HepG2 (cell line): ENCODE measurements around the gene SPRED3. TPM values are rescaled to one million over a fixed set of nuclear protein-coding genes. Genes with fewer than 3 reads are reported as not detected.

Source experiments
- CHD4 ChIP-seq: fragments of 200-600 bp; sonication (generic); IDR thresholded peaks from 2 replicates; pipeline ENCODE4 v1.7.0; 2017; ENCODE audit warnings: mild to moderate bottlenecking, low read length, borderline replicate concordance
- MAZ ChIP-seq, 2 experiments: sonication (generic) in 1 of 2; formaldehyde crosslinking in 1 of 2; IDR thresholded peaks; 2 replicates each; pipeline versions ENCODE4 v1.5.0 to v1.6.1; 2012 to 2020; ENCODE audit warnings: low read depth in 2 of 2, mild to moderate bottlenecking in 2 of 2, borderline replicate concordance in 1 of 2, improper control_type of control experiment in 1 of 2, low read length in 1 of 2, missing genetic modification reagents in 1 of 2, moderate library complexity in 1 of 2
- POLR2AphosphoS2 ChIP-seq: IDR thresholded peaks from 2 replicates; pipeline ENCODE4 v1.6.1; 2011; ENCODE audit warnings: low read depth, low read length, improper control_type of control experiment
- RBFOX2 ChIP-seq: fragments of 200-400 bp; formaldehyde crosslinking; IDR thresholded peaks from 2 replicates; pipeline ENCODE4 v1.6.1; 2017; ENCODE audit warnings: low read depth, mild to moderate bottlenecking, low read length
- RELA ChIP-seq: sonication (generic); formaldehyde crosslinking; IDR thresholded peaks from 2 replicates; pipeline ENCODE4 v1.4.0; 2020; ENCODE audit warnings: missing genetic modification reagents
- RORA ChIP-seq: sonication (generic); formaldehyde crosslinking; IDR thresholded peaks from 2 replicates; pipeline ENCODE4 v1.5.0; 2020; ENCODE audit warnings: mild to moderate bottlenecking, missing genetic modification reagents, moderate library complexity
- YY1 ChIP-seq: IDR thresholded peaks from 2 replicates; pipeline ENCODE4 v1.6.1; 2011; ENCODE audit warnings: low read length, low read depth, moderate library complexity, mild to moderate bottlenecking; ENCODE audit not compliant: insufficient read depth, insufficient replicate concordance
- ZGPAT ChIP-seq: IDR thresholded peaks from 2 replicates; pipeline ENCODE4 v1.6.1; 2016; ENCODE audit warnings: mild to moderate bottlenecking
- ZNF441 ChIP-seq: sonication (generic); formaldehyde crosslinking; IDR thresholded peaks from 2 replicates; pipeline ENCODE4 v1.7.0; 2021; ENCODE audit warnings: missing genetic modification reagents, borderline replicate concordance
- ZNF543 ChIP-seq: sonication (generic); formaldehyde crosslinking; IDR thresholded peaks from 2 replicates; pipeline ENCODE4 v1.4.0; 2020; ENCODE audit warnings: mild to moderate bottlenecking, missing genetic modification reagents
- ZNF687 ChIP-seq: sonication (generic); formaldehyde crosslinking; IDR thresholded peaks from 2 replicates; pipeline ENCODE4 v1.5.1; 2020; ENCODE audit warnings: mild to moderate bottlenecking, missing genetic modification reagents, moderate library complexity
- ZNF749 ChIP-seq: sonication (generic); formaldehyde crosslinking; IDR thresholded peaks from 2 replicates; pipeline ENCODE4 v1.8.0; 2022; ENCODE audit warnings: mild to moderate bottlenecking, missing genetic modification reagents, moderate library complexity, borderline replicate concordance
- ZNF761 ChIP-seq: sonication (generic); formaldehyde crosslinking; conservative IDR thresholded peaks from 2 replicates; pipeline ENCODE4 v1.4.0; 2020; ENCODE audit warnings: mild to moderate bottlenecking, missing genetic modification reagents
- ZNF782 ChIP-seq: sonication (generic); formaldehyde crosslinking; IDR thresholded peaks from 2 replicates; pipeline ENCODE4 v1.4.0; 2020; ENCODE audit warnings: missing genetic modification reagents, mild to moderate bottlenecking, borderline replicate concordance
- ZSCAN21 ChIP-seq: sonication (generic); formaldehyde crosslinking; IDR thresholded peaks from 2 replicates; pipeline ENCODE4 v1.8.0; 2022; ENCODE audit warnings: mild to moderate bottlenecking, missing genetic modification reagents, moderate library complexity, borderline replicate concordance
- ZXDC ChIP-seq: sonication (generic); formaldehyde crosslinking; IDR thresholded peaks from 2 replicates; pipeline ENCODE4 v1.5.0; 2020; ENCODE audit warnings: mild to moderate bottlenecking, missing genetic modification reagents
- polyA plus RNA-seq, 8 experiments: library from polyadenylated mRNA; depleted of rRNA in 3 of 8; stranded (reverse) in 7 of 8; unstranded in 1 of 8; fragments of >200 nt; fragmentation: Illumina TruSeq in 4 of 8; extraction: Trizol in 4 of 8; gene quantifications; 2 replicates each; pipeline versions ENCODE4 v1.2.1 to v1.2.3, GENCODE V29; 2011 to 2016; ENCODE audit warnings: low read depth in 4 of 8, missing spikeins in 1 of 8, mixed read lengths in 1 of 8; ENCODE audit not compliant: insufficient read depth in 1 of 8
- total RNA-seq, 5 experiments: library from RNA; depleted of rRNA; stranded (reverse); fragments of >200 nt; fragmentation: Illumina TruSeq; extraction: Trizol; gene quantifications; 2 replicates each; pipeline ENCODE4 v1.2.3, GENCODE V29; 2016; ENCODE audit warnings: low read depth in 1 of 5
- TF ChIP-seq, protein P1 (sequence below): sonication (generic); formaldehyde crosslinking; IDR thresholded peaks from 2 replicates; pipeline ENCODE4 v1.4.0; 2020; ENCODE audit warnings: mild to moderate bottlenecking, missing genetic modification reagents

The SPRED3 gene
- total and polyA plus RNA-seq, 2 of the 13 experiments (the other 11 are each of a cell fraction or from before 2014, with no cell fraction given): 0.15 to 0.17 TPM

DNA sequence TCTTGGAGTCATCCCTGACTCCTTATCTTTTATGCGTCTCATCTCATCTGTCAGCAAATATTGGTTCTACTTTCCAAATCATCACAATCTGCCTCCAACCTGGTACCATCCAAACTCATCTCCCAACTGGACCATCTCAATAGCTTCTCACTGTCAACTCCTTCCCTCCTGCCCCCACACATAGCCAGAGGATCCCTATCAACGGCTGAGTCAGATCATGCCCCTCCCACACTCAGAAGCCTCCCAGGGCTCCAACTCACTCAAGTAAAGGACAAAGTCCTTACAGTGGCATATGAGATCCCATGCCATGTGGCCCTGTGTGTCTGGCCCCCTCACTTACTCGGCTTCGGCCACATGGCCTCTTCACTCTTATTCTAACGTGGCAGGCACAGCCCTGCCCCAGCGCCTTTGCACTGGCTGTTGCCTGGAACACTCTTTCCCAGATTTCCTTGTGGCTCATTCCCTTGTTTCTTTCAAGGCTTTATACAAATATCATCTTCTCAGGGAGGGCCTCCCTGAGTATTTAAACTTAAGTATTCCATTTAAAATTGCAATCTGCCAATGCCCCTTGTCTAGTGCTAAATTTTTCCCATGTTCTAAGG is 4.3 kb downstream of the SPRED3 start (continued):
- TF ChIP-seq ZNF749 (CRISPR knock-in tag) (no peak), ZNF687 (CRISPR knock-in tag) (no peak), RELA (CRISPR knock-in tag) (no peak), ZNF543 (no peak), MAZ (IDR thresholded peaks at IDR 0.05; ENCODE audit: borderline replicate concordance, low read depth, low read length) (no peak), MAZ (CRISPR knock-in tag; IDR thresholded peaks at IDR 0.05; ENCODE audit: low read depth) (no peak), ZGPAT (no peak), ZNF441 (CRISPR knock-in tag) (no peak), ZSCAN21 (CRISPR knock-in tag) (no peak), ZNF782 (no peak), YY1 (no peak), RBFOX2 (no peak), CHD4 (no peak), RORA (CRISPR knock-in tag) (no peak), ZXDC (no peak), ZNF761 (CRISPR knock-in tag) (no peak), POLR2AphosphoS2 (no peak)
- TF ChIP-seq, protein P1, sequence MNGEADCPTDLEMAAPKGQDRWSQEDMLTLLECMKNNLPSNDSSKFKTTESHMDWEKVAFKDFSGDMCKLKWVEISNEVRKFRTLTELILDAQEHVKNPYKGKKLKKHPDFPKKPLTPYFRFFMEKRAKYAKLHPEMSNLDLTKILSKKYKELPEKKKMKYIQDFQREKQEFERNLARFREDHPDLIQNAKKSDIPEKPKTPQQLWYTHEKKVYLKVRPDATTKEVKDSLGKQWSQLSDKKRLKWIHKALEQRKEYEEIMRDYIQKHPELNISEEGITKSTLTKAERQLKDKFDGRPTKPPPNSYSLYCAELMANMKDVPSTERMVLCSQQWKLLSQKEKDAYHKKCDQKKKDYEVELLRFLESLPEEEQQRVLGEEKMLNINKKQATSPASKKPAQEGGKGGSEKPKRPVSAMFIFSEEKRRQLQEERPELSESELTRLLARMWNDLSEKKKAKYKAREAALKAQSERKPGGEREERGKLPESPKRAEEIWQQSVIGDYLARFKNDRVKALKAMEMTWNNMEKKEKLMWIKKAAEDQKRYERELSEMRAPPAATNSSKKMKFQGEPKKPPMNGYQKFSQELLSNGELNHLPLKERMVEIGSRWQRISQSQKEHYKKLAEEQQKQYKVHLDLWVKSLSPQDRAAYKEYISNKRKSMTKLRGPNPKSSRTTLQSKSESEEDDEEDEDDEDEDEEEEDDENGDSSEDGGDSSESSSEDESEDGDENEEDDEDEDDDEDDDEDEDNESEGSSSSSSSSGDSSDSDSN: no peak
